Esophagus muscularis mucosa (tissue), 4 donors: Measurements from ENCODE around the gene MT1A. TPM values are rescaled to one million over a fixed set of nuclear protein-coding genes. Genes with fewer than 3 reads are reported as not detected.

Source experiments
- DNase-seq: peaks from one replicate; pipeline ENCODE4 v3.0.0-alpha.2; 2017; ENCODE audit errors: extremely low spot score
- H3K27ac ChIP-seq, 4 donors: fragments of 200-600 bp; sonication (generic); replicated peaks in 1 of 4; 1 replicate in 3 of 4; 2 replicates in 1 of 4; pipeline ENCODE4 v1.5.1; 2016 to 2019; ENCODE audit warnings: mild to moderate bottlenecking in 1 of 4
- H3K27me3 ChIP-seq, 4 donors: fragments of 200-600 bp; sonication (generic); one replicate each; pipeline versions ENCODE4 v1.5.1 to v1.6.0; 2016 to 2019
- H3K36me3 ChIP-seq, 4 donors: fragments of 200-600 bp; sonication (generic); one replicate each; pipeline ENCODE4 v1.5.1; 2016 to 2019
- H3K4me1 ChIP-seq, 4 donors: fragments of 200-600 bp; sonication (generic); one replicate each; pipeline ENCODE4 v1.5.1; 2016 to 2019
- H3K4me3 ChIP-seq, 4 donors: fragments of 200-600 bp; sonication (generic); 1 replicate in 2 of 4; 2 replicates in 2 of 4; pipeline ENCODE4 v1.5.1; 2016 to 2019; ENCODE audit warnings: mild to moderate bottlenecking in 4 of 4, moderate library complexity in 1 of 4
- H3K9me3 ChIP-seq, 4 donors: fragments of 200-600 bp; sonication (generic); 1 replicate in 3 of 4; 2 replicates in 1 of 4; pipeline ENCODE4 v1.5.1; 2016 to 2019
- EP300 ChIP-seq: sonication (generic); formaldehyde crosslinking; IDR thresholded peaks from one replicate; pipeline ENCODE4 v1.6.1; 2017; ENCODE audit warnings: antibody characterized with exemption
- POLR2A ChIP-seq: fragments of 450-650 bp; IDR thresholded peaks from one replicate; pipeline ENCODE4 v1.6.1; 2017; ENCODE audit warnings: antibody characterized with exemption, moderate library complexity, mild to moderate bottlenecking, low read depth
- POLR2AphosphoS5 ChIP-seq, 2 donors: sonication (generic); formaldehyde crosslinking; IDR thresholded peaks; one replicate each; pipeline ENCODE4 v1.6.1; 2017; ENCODE audit warnings: antibody characterized with exemption in 2 of 2
- WGBS: methylation state at CpG from one replicate; pipeline ENCODE4 v1.1.5; 2018; 5-methylcytosine and 5-hydroxymethylcytosine counted together
- intact Hi-C: fragments of 100-400 bp; cut with DNase I; formaldehyde crosslinking; loops from one replicate; pipeline ENCODE4 v1.15.1; 2023
- total RNA-seq, 4 donors: library from RNA; depleted of rRNA; stranded (reverse); fragments of >200 nt; gene quantifications; one replicate each; pipeline versions ENCODE4 v1.1.0 to v1.2.1, GENCODE V29; 2016
- TF ChIP-seq, protein P1 (sequence below), 3 experiments: fragments of 200-600 bp in 2 of 3; fragments of 450-650 bp in 1 of 3; sonication (generic) in 2 of 3; IDR thresholded peaks; one replicate each; pipeline ENCODE4 v1.5.1; 2017 to 2019; ENCODE audit warnings: antibody characterized with exemption in 3 of 3, mild to moderate bottlenecking in 2 of 3, moderate library complexity in 1 of 3

Gene MT1A
- total RNA-seq, 4 donors from 2014 or later: 1.7 to 371 (median 21.3) TPM; not detected in 1

DNA sequence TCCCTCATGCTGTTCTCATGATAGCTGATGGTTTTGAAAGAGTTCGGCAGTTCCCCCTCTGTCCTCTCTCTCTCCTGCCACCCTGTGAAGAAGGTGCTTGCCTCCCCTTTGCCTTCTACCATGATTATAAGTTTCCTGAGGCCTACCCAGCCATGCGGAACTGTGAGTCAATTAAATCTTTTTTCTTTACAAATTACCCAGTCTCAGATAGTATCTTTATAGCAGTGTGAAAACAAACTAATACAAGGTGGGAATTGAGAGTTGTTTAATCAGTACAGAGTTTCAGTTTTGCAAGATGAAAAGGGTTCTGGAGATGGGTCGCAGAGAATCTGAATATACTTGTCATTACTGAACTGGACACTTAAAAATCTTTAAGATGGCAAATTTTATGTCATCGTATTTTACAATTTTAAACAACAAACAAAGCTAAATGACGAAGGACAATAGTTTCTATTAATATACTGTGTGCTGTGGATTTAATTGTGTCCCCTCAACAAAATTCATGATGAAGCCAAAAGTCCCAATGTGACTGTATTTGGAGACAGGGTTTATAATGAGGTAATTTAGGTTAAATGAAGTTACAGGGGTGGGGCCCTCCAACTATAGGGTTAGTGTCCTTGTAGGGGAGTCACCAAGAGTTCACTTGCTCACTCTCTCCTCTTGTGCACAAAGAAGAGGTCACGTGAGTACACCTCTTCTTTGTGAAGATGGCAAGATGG lies 44.7 kb upstream of the MT1A start:
- 77% methylated on average over 6 of the region's 6 CpGs for WGBS
- intact Hi-C loops: no loop called here
- TF ChIP-seq POLR2AphosphoS5 (IDR thresholded peaks at IDR 0.05): no peak

DNA sequence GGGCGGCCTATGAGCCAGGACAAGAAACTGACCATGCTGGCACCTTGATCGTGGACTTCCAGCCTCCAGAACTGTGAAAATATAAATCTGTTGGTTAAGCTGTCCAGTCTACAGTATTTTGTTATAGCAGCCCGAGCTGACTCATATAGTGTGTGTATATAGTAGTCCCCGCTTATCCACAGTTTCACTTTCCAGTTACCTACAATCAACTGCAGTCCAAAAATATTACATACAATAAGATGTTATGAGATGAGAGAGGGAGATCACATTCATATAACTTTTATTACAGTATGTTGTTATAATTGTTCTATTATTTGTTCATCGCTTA lies 44.2 kb upstream of the MT1A start:
- WGBS: 82% methylated on average over 5 of the region's 5 CpGs
- TF ChIP-seq, protein P1, sequence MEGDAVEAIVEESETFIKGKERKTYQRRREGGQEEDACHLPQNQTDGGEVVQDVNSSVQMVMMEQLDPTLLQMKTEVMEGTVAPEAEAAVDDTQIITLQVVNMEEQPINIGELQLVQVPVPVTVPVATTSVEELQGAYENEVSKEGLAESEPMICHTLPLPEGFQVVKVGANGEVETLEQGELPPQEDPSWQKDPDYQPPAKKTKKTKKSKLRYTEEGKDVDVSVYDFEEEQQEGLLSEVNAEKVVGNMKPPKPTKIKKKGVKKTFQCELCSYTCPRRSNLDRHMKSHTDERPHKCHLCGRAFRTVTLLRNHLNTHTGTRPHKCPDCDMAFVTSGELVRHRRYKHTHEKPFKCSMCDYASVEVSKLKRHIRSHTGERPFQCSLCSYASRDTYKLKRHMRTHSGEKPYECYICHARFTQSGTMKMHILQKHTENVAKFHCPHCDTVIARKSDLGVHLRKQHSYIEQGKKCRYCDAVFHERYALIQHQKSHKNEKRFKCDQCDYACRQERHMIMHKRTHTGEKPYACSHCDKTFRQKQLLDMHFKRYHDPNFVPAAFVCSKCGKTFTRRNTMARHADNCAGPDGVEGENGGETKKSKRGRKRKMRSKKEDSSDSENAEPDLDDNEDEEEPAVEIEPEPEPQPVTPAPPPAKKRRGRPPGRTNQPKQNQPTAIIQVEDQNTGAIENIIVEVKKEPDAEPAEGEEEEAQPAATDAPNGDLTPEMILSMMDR (IDR thresholded peaks at IDR 0.05): no peak
- TF ChIP-seq EP300: no peak
- TF ChIP-seq POLR2A: no peak
- no peak for TF ChIP-seq POLR2AphosphoS5 (IDR thresholded peaks at IDR 0.05)
- H3K27ac ChIP-seq: no peak overlapping the region
- H3K27me3 ChIP-seq: peaks cover 2 to 18% (median 8%) of the 10 kb centered on the region in 4 donors
- DNase-seq: no peak
- no peak overlapping the region for H3K4me3 ChIP-seq
- H3K36me3 ChIP-seq: no peaks in the 10 kb centered on the region
- no peaks in the 10 kb centered on the region for H3K9me3 ChIP-seq
- peaks cover 5 to 8% (median 7%) of the 10 kb centered on the region in 4 donors for H3K4me1 ChIP-seq
- intact Hi-C loops: no loop called here

More for the DNA sequence above, 44.7 kb upstream of the MT1A start:
- H3K4me3 ChIP-seq: no peak overlapping the region
- peaks cover 5 to 13% (median 12%) of the 10 kb centered on the region in 4 donors for H3K4me1 ChIP-seq
- no peak for DNase-seq
- no peaks in the 10 kb centered on the region for H3K36me3 ChIP-seq
- H3K27ac ChIP-seq: no peak overlapping the region
- peaks cover 8 to 23% (median 12%) of the 10 kb centered on the region in 4 donors for H3K27me3 ChIP-seq
- no peaks in the 10 kb centered on the region for H3K9me3 ChIP-seq

DNA sequence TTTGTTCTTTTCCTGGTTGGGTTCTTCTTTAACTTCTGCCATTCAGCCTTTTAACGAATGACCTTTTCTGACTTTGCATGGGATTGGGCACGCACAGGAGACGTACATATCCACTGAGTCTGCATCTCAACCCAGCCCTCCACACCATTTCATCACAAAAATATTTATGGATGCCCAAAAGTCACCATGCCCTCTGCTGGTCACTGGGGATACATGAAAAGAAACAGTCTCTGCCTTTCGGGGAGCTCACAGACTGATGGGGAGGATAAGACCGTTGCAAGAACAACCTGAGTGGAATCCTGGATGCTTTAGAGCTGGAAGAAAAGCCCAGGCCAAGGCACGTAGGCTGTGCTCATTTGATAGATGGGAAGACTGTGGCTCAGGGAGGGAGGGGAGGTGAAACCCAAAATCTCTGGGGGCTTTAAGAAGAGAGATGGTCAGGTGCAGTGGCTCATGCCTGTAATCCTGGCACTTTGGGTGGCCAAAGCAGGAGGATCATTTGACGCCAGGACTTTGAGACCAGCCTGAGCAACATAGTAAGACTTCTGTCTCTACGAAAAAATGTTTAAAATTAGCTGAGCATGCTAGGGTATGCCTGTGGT lies 38.0 kb upstream of the MT1A start:
- no peaks in the 10 kb centered on the region for H3K9me3 ChIP-seq
- H3K36me3 ChIP-seq: no peaks in the 10 kb centered on the region
- WGBS: 34% methylated on average over 7 of the region's 8 CpGs
- TF ChIP-seq POLR2AphosphoS5 (IDR thresholded peaks at IDR 0.05) (no peak), EP300 (no peak), POLR2A (no peak)
- TF ChIP-seq, protein P1 (IDR thresholded peaks at IDR 0.05): peak; percentile 54 to 69 (median 57)
- DNase-seq: no peak
- H3K27me3 ChIP-seq: no peaks in the 10 kb centered on the region
- peaks cover 0 to 3% (median under 1%) of the 10 kb centered on the region in 4 donors for H3K4me1 ChIP-seq
- intact Hi-C loops: loop anchor here (5.0 kb wide), 1 partner anchor 83 kb away; no protein-coding TSS in a partner anchor
- H3K4me3 ChIP-seq: no peak overlapping the region
- H3K27ac ChIP-seq: no peak overlapping the region

DNA sequence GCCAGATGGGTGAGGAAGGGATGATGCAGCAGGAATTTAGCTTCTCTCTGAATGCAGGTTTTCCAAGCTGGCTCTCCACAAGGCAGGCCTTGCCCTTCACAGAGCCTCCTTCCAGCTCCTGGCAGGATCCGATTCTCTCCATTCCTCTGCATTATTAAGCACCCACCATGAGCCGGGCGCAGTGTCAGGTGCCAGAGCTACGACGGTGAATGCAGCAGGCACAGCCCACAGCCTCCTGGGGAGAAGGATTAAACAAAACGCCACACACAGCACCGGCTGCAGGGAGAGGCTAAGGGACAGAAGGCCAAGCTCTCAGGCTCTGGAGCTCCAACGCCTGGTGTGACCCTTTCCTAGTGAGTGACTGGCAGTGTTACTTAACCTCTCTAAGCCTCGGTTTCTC lies 37.1 kb upstream of the MT1A start:
- H3K27me3 ChIP-seq: no peaks in the 10 kb centered on the region
- no peaks in the 10 kb centered on the region for H3K9me3 ChIP-seq
- H3K4me1 ChIP-seq: peaks cover 6 to 12% (median 8%) of the 10 kb centered on the region in 4 donors
- no peak for TF ChIP-seq POLR2AphosphoS5 (IDR thresholded peaks at IDR 0.05)
- no peak for TF ChIP-seq EP300
- TF ChIP-seq POLR2A: no peak
- TF ChIP-seq, protein P1 (IDR thresholded peaks at IDR 0.05): no peak
- DNase-seq: no peak
- WGBS: 59% methylated on average over 8 of the region's 9 CpGs
- no peak overlapping the region for H3K4me3 ChIP-seq
- intact Hi-C loops: loop anchor here (5.0 kb wide), 1 partner anchor 84 kb away; no protein-coding TSS in a partner anchor
- no peaks in the 10 kb centered on the region for H3K36me3 ChIP-seq
- H3K27ac ChIP-seq: no peak overlapping the region

DNA sequence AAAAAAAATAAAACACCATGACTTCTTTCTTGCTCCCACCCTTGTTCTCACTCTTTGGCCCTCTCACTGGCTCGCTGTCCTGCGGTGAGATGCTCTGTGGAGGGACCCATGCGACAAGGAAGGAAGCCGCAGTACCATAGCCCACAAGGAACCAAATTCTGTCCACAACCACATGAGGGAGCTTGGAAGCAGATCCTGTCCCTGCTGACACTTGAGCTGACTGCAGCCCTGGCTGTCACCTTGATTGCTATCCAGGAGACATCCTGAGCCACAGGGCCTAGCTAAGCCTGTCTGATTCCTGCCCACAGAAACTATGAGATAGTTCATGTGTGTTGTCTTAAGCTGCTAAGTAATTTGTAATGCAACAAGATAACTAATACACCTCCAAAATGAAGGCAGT lies 34.9 kb upstream of the MT1A start:
- no peaks in the 10 kb centered on the region for H3K36me3 ChIP-seq
- peaks cover 26 to 32% (median 28%) of the 10 kb centered on the region in 4 donors for H3K4me1 ChIP-seq
- H3K9me3 ChIP-seq: no peaks in the 10 kb centered on the region
- no peak for DNase-seq
- no peak overlapping the region for H3K4me3 ChIP-seq
- intact Hi-C loops: loop anchor here (5.0 kb wide), 1 partner anchor 86 kb away; no protein-coding TSS in a partner anchor
- H3K27ac ChIP-seq: no peak overlapping the region
- no peaks in the 10 kb centered on the region for H3K27me3 ChIP-seq
- 38% methylated on average over 4 of the region's 4 CpGs for WGBS
- TF ChIP-seq, protein P1 (IDR thresholded peaks at IDR 0.05): peak; percentile 31 to 49 (median 42)
- no peak for TF ChIP-seq EP300
- no peak for TF ChIP-seq POLR2A
- TF ChIP-seq POLR2AphosphoS5 (IDR thresholded peaks at IDR 0.05): peak in 1 of 2 donors; percentile 23
